CD4-positive, CD25-positive, alpha-beta regulatory T cell (primary cell): ENCODE results near the gene TCEAL1. TPM values are rescaled to one million over a fixed set of nuclear protein-coding genes. Genes with fewer than 3 reads are reported as not detected.

ENCODE experiments used
- ATAC-seq, 2 donors: fragments of 150-1000 bp; cut with Tn5 transposase; one replicate each; pipeline ENCODE4 v1.10.0; 2021; ENCODE audit warnings: low read depth in 2 of 2, moderate number of reproducible peaks in 2 of 2, moderate library complexity in 1 of 2
- DNase-seq, 3 donors: peaks; one replicate each; pipeline versions ENCODE4 v3.0.0 to v3.0.0-alpha.2; 2012 to 2022; ENCODE audit warnings: mixed read lengths in 1 of 3
- H3K27ac ChIP-seq: one replicate; pipeline ENCODE4 v1.7.0; 2013; ENCODE audit warnings: mild to moderate bottlenecking, low read length; ENCODE audit not compliant: insufficient read depth, poor library complexity, severe bottlenecking
- H3K27me3 ChIP-seq: one replicate; pipeline ENCODE4 v1.7.0; 2013; ENCODE audit warnings: low read length; ENCODE audit not compliant: control insufficient read depth, insufficient read depth
- H3K36me3 ChIP-seq: one replicate; pipeline ENCODE4 v1.7.0; 2013; ENCODE audit warnings: mild to moderate bottlenecking, low read length, moderate library complexity; ENCODE audit not compliant: control insufficient read depth, insufficient read depth
- H3K4me1 ChIP-seq: 2 replicates; pipeline ENCODE4 v1.7.0; 2013; ENCODE audit warnings: mild to moderate bottlenecking, low read length; ENCODE audit not compliant: insufficient read depth, control insufficient read depth, poor library complexity, severe bottlenecking
- H3K4me3 ChIP-seq: one replicate; pipeline ENCODE4 v1.7.0; 2013; ENCODE audit warnings: low read depth, mild to moderate bottlenecking, low read length, moderate library complexity
- H3K9me3 ChIP-seq, 2 experiments: 1 replicate in 1 of 2; 2 replicates in 1 of 2; pipeline ENCODE4 v1.7.0; 2013; ENCODE audit warnings: low read length in 2 of 2, mild to moderate bottlenecking in 1 of 2, moderate library complexity in 1 of 2; ENCODE audit not compliant: control insufficient read depth in 2 of 2
- H3K27ac Mint-ChIP-seq, 3 donors: one replicate each; pipeline ENCODE4 v1.8.0; 2020 to 2022; ENCODE audit warnings: mild to moderate bottlenecking in 3 of 3, mixed read lengths in 3 of 3, moderate library complexity in 2 of 3
- H3K27me3 Mint-ChIP-seq: one replicate; pipeline ENCODE4 v1.8.0; 2022; ENCODE audit warnings: mild to moderate bottlenecking, mixed read lengths
- H3K36me3 Mint-ChIP-seq: one replicate; pipeline ENCODE4 v1.8.0; 2020; ENCODE audit warnings: mixed read lengths
- H3K4me1 Mint-ChIP-seq, 4 donors: one replicate each; pipeline ENCODE4 v1.8.0; 2020 to 2022; ENCODE audit warnings: mixed read lengths in 4 of 4, mild to moderate bottlenecking in 1 of 4
- H3K4me3 Mint-ChIP-seq, 4 donors: one replicate each; pipeline ENCODE4 v1.8.0; 2020 to 2022; ENCODE audit warnings: mild to moderate bottlenecking in 4 of 4, mixed read lengths in 4 of 4, moderate library complexity in 3 of 4
- H3K9me3 Mint-ChIP-seq, 7 donors: one replicate each; pipeline ENCODE4 v1.8.0; 2020 to 2022; ENCODE audit warnings: mixed read lengths in 7 of 7, mild to moderate bottlenecking in 3 of 7, moderate library complexity in 2 of 7
- polyA plus RNA-seq, 4 donors: library from polyadenylated mRNA; unstranded; fragments of 300-500 nt; fragmentation: Illumina TruSeq; gene quantifications; one replicate each; pipeline ENCODE4 v1.2.3, GENCODE V29; 2021
- total RNA-seq: library from RNA; stranded (reverse); gene quantifications from one replicate; pipeline ENCODE4 v1.2.3, GENCODE V29; 2022

TCEAL1 gene
- total and polyA plus RNA-seq, 5 donors from 2014 or later, result 4.0 to 22.1 (median 15.4) TPM

DNA sequence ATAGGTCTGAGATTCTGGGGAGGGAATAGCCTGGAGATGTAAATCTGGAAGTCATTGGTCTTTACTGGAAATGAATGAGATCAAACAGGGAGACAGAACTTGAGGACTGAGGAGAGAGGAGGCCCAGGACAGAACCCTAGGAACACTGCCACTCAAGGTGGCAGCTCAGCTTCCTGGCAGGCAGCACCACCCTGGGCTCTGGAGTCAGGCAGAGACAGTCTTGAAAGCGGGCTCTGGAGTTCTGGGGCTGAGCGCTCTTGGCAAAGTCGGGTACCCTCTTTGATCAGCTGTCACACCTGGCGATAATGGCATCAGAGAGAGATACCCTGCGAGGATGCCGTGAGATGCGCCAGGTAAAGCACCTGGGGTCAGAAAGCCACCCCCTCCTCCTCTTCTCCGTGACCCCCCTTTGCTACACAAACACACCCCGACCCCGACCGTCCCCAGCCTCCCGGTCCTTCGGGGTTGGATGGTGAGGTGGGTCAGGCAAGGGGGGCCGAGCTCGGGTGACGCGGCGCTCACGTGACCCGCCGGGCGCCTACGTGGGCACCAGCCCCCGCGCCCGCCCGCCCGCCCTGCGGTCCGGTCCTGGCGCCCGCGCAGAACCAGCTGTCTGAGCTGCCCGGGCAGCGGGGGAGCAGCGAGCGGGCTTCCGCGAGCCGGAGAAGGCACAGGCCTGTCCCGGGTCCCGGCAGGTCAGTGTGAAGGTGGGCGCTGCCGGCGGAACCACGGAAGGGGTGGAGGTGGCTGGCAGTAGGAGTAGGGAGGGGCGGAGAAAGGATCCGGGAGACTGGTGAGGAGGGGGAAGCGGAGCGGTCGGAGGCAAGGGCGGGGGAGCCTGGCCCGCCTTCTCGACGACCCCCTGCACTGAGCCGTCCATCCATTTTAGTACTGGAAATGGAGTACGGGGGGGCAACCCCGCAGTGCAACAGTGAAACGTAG, 21.1 kb upstream of the TCEAL1 start, which contains the start of gene TCEAL3:
Gene TCEAL3 (plus strand): TSS at position 600 of the 942 bp plus-strand sequence. CDS start 1,102 bp downstream, outside the sequence.
- H3K9me3 Mint-ChIP-seq, result peaks cover 0 to 2% (median 0%) of the 10 kb centered on the region in 7 donors
- Histone ChIP-seq H3K36me3 (no peaks in the 10 kb centered on the region), H3K27me3 (peaks cover 3% of the 10 kb centered on the region), H3K4me1 (no peaks in the 10 kb centered on the region), H3K27ac (peak within 1 kb of the TSS; percentile 5), H3K4me3 (peak within 1 kb of the TSS; percentile 53), H3K9me3 (no peaks in the 10 kb centered on the region)
- DNase-seq, result peak; percentile 19 to 48 (median 36)
- peak; percentile 65 to 71 for ATAC-seq
- H3K36me3 Mint-ChIP-seq, result peaks cover 3% of the 10 kb centered on the region
- peaks cover 0 to 12% (median 3%) of the 10 kb centered on the region in 4 donors for H3K4me1 Mint-ChIP-seq
- peak within 1 kb of the TSS; percentile 60 to 86 (median 80) for H3K27ac Mint-ChIP-seq
- H3K27me3 Mint-ChIP-seq, result peaks cover 12% of the 10 kb centered on the region
- H3K4me3 Mint-ChIP-seq, result peak within 1 kb of the TSS; percentile 50 to 93 (median 85)

DNA sequence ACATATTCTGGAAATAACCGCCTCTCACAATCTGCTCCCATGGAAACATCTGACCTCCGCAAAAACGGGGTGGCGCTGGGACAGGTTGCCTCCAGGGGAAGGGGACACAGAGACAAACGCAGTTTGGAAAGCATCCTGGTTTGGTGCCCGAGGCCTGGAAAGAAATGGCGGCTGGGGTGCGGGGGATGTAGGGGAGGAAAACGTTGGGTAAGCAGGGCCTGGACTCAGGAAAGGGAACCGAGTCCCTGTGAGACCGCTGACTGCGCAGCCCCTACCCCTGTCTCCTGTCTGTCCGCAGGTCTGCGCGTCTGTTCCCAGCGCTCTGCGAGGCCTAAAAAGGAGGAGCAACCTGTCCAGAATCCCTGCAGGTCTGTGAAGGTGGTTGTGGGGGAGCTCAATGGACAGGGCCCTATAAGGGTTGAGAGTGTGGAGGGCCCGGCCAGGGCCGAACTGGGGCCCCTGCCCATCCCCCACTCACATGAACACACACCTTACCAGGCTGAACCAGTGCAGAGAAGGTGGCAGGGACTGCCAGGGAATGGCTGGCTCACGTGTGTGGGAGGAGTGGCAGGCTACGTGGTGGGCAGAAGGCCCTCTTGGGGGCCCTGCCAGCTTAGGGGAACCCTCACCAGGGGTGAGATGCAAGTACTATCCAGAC, 20.3 kb upstream of the TCEAL1 start:
- Histone ChIP-seq H3K4me1 (no peaks in the 10 kb centered on the region), H3K36me3 (no peaks in the 10 kb centered on the region), H3K27ac (no peak overlapping the region), H3K27me3 (peaks cover 3% of the 10 kb centered on the region), H3K4me3 (no peak overlapping the region), H3K9me3 (no peaks in the 10 kb centered on the region)
- Mint-ChIP-seq H3K4me3 (peak overlapping the region; percentile 50 to 93 (median 85)), H3K9me3 (no peaks in the 10 kb centered on the region), H3K27ac (peak overlapping the region; percentile 60 to 80 (median 63)), H3K4me1 (peaks cover 0 to 12% (median 3%) of the 10 kb centered on the region in 4 donors), H3K27me3 (peaks cover 12% of the 10 kb centered on the region), H3K36me3 (no peaks in the 10 kb centered on the region)
- DNase-seq (no peak), ATAC-seq (no peak)

DNA sequence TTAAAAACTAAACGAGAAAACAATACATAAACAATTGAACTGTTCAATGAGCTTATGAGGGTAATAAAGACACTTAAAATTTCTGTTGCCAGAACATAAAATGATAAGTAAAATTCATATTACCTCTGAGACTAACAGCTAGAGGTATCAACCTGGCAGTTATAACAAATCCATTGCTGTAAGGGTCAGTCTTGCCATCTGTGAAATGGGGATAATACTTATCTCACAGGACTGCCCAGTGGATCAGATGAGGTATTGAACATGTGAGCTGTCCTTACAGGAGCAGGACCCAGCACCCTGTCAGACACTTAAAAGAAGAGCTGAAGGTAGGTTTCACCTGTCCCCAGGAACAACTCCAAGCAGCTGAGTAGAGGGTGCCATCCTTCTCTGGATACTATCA, 18.5 kb upstream of the TCEAL1 start:
- no peaks in the 10 kb centered on the region for H3K36me3 ChIP-seq
- DNase-seq, result no peak
- H3K36me3 Mint-ChIP-seq, result no peaks in the 10 kb centered on the region
- peak overlapping the region in 2 of 4 donors; percentile 32 to 61 for H3K4me3 Mint-ChIP-seq
- peaks cover 3% of the 10 kb centered on the region for H3K27me3 ChIP-seq
- no peaks in the 10 kb centered on the region for H3K4me1 ChIP-seq
- no peak overlapping the region for H3K27ac Mint-ChIP-seq
- H3K9me3 Mint-ChIP-seq, result no peaks in the 10 kb centered on the region
- no peak overlapping the region for H3K27ac ChIP-seq
- H3K27me3 Mint-ChIP-seq, result peaks cover 12% of the 10 kb centered on the region
- no peaks in the 10 kb centered on the region for H3K9me3 ChIP-seq
- no peak for ATAC-seq
- H3K4me3 ChIP-seq, result no peak overlapping the region
- peaks cover 0 to 12% (median 3%) of the 10 kb centered on the region in 4 donors for H3K4me1 Mint-ChIP-seq

DNA sequence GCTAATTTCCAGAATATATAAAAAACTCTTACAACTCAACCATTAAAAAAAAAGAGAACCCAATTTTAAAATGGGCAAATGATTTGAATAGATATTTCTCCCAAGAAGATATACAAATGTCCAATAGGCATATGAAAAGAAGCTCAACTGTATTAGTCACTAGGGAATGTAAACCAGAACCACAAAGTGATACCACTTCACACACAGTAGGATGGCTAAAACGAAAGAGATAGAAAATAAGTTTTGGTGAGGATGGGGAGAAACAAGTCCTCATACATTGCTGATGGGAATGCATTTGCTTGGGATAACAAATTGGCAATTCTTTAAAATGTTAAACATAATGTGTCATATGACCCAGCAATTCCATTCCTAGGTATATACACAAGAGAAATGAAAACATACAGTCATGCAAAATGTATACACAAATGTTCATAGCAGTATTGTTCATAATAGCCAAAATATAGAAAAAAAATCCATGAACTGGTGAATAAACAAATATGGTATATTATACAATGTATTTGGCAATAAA, 15.3 kb upstream of the TCEAL1 start:
- Histone ChIP-seq H3K9me3 (no peaks in the 10 kb centered on the region), H3K36me3 (no peaks in the 10 kb centered on the region), H3K27ac (no peak overlapping the region), H3K4me3 (no peak overlapping the region), H3K4me1 (no peaks in the 10 kb centered on the region), H3K27me3 (no peaks in the 10 kb centered on the region)
- DNase-seq, result no peak
- Mint-ChIP-seq H3K27ac (no peak overlapping the region), H3K9me3 (no peaks in the 10 kb centered on the region), H3K4me3 (no peak overlapping the region), H3K4me1 (peaks cover 0 to 4% (median 0%) of the 10 kb centered on the region in 4 donors), H3K27me3 (peaks cover 6% of the 10 kb centered on the region), H3K36me3 (no peaks in the 10 kb centered on the region)
- no peak for ATAC-seq

DNA sequence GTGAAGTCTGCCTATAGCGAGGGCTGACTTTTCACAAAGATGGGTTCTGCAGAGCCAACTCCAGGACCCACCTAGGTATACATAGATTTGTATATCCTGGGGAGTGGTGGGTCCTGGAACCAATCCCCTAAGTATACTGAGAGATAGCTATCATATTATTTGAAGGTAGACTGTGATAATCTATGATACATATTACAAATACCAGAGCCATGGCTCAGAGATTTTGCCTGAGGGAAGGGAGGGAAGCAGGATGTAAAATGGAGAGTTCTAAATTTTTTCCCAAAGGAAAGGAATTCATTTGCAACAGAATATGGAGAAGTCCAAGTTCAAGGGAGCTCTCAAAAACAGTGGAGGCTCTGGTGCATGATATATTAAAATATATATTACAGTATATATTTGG, 13.8 kb upstream of the TCEAL1 start:
- no peak overlapping the region for H3K27ac ChIP-seq
- no peak overlapping the region for H3K4me3 Mint-ChIP-seq
- no peak for ATAC-seq
- H3K4me1 Mint-ChIP-seq, result no peaks in the 10 kb centered on the region
- no peak for DNase-seq
- H3K27me3 ChIP-seq, result no peaks in the 10 kb centered on the region
- H3K27me3 Mint-ChIP-seq, result no peaks in the 10 kb centered on the region
- H3K9me3 ChIP-seq, result no peaks in the 10 kb centered on the region
- no peaks in the 10 kb centered on the region for H3K36me3 ChIP-seq
- H3K4me3 ChIP-seq, result no peak overlapping the region
- no peaks in the 10 kb centered on the region for H3K4me1 ChIP-seq
- H3K27ac Mint-ChIP-seq, result no peak overlapping the region
- no peaks in the 10 kb centered on the region for H3K36me3 Mint-ChIP-seq
- H3K9me3 Mint-ChIP-seq, result no peaks in the 10 kb centered on the region

DNA sequence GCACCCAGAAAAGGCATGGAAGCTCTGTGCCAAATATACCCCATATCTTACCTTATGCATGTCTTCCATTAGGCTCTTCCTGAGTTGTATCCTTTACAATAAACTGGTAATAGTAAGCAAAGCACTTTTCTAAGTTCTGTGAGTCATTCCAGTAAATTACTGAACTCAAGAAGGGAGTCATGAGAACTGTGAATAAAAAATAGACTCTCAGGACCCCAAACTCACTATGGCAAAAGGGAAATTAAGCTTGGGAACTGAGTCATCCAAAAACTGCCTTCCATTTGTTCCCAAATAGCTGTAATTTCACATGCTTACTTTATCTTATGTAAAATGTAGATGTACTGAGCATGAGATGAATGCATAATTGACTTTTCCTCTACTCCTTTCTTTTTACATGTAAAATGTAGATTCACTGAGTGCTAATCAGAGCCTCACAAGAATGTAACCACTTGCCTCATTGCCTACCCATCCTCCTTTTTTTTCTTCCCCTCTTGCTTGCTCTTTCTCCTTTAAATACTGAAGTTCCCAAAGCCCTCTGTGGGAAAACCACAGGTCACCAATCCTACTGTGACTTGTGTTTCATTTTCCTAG, 12.9 kb upstream of the TCEAL1 start:
- H3K4me3 ChIP-seq, result no peak overlapping the region
- H3K4me3 Mint-ChIP-seq, result no peak overlapping the region
- H3K27ac Mint-ChIP-seq, result peak overlapping the region in 1 of 3 donors; percentile 69
- no peaks in the 10 kb centered on the region for H3K4me1 Mint-ChIP-seq
- no peaks in the 10 kb centered on the region for H3K36me3 Mint-ChIP-seq
- DNase-seq, result no peak
- no peaks in the 10 kb centered on the region for H3K27me3 ChIP-seq
- ATAC-seq, result no peak
- no peaks in the 10 kb centered on the region for H3K4me1 ChIP-seq
- H3K9me3 Mint-ChIP-seq, result no peaks in the 10 kb centered on the region
- no peaks in the 10 kb centered on the region for H3K36me3 ChIP-seq
- H3K27ac ChIP-seq, result no peak overlapping the region
- no peaks in the 10 kb centered on the region for H3K9me3 ChIP-seq
- H3K27me3 Mint-ChIP-seq, result no peaks in the 10 kb centered on the region

DNA sequence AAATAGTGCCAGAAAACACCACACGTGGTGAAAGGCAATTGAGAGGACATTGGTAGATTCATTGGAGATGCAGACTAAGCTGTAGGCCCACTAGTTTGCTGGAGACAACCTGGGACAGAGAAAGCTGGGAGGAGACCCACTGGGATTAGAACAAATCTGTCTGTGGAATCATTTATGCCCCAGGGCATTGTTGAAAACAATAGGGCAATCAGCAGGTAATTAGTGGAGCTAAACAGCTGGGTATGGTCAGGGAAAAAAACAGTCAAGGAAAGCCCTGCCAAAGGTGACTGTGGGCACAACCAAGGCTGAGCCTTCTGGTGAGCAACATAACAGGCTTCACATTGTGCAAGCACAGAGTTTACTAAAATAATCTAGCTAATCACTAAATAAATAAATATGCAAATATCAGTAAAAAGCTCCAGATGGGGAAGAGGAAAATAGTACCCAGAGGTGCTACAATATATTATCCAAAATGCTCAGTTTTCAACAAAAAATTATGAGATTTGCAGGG, 12.0 kb upstream of the TCEAL1 start:
- H3K4me1 ChIP-seq, result no peaks in the 10 kb centered on the region
- H3K27ac ChIP-seq, result no peak overlapping the region
- H3K36me3 Mint-ChIP-seq, result no peaks in the 10 kb centered on the region
- no peaks in the 10 kb centered on the region for H3K4me1 Mint-ChIP-seq
- DNase-seq (no peak), ATAC-seq (no peak)
- no peaks in the 10 kb centered on the region for H3K9me3 ChIP-seq
- H3K4me3 ChIP-seq, result no peak overlapping the region
- H3K27me3 Mint-ChIP-seq, result no peaks in the 10 kb centered on the region
- H3K4me3 Mint-ChIP-seq, result no peak overlapping the region
- no peaks in the 10 kb centered on the region for H3K36me3 ChIP-seq
- no peaks in the 10 kb centered on the region for H3K27me3 ChIP-seq
- no peaks in the 10 kb centered on the region for H3K9me3 Mint-ChIP-seq
- H3K27ac Mint-ChIP-seq, result no peak overlapping the region
